Activated CD4-positive, alpha-beta T cell treated with anti-CD3 and anti-CD28 coated beads for 36 hours (primary cell): ENCODE data around the gene FHOD3. TPM values are rescaled to one million over a fixed set of nuclear protein-coding genes. Genes with fewer than 3 reads are reported as not detected.
A peak's percentile ranks its signal among the peaks of the same experiment; 100 is the strongest.

Experiments
- ATAC-seq: fragments of 200-7000 bp; cut with Tn5 transposase; one replicate; pipeline ENCODE4 v1.10.0; 2021; ENCODE audit warnings: mild to moderate bottlenecking, moderate library complexity
- CTCF ChIA-PET: fragments of 350-600 bp; sonication (Branson Sonifier 250); formaldehyde crosslinking; loops from one replicate; lab custom pipeline; 2021; ENCODE audit warnings: antibody characterized with exemption; lab: Charles Lee
- POLR2A ChIA-PET: fragments of 350-600 bp; sonication (Branson Sonifier 250); formaldehyde crosslinking; loops from one replicate; lab custom pipeline; 2021; ENCODE audit warnings: antibody characterized with exemption, inconsistent platforms; lab: Charles Lee
- DNase-seq: peaks from one replicate; pipeline ENCODE4 v3.0.0-alpha.2; 2020
- H3K27ac Mint-ChIP-seq: one replicate; pipeline ENCODE4 v1.8.0; 2021; ENCODE audit warnings: mixed read lengths
- H3K27me3 Mint-ChIP-seq: one replicate; pipeline ENCODE4 v1.8.0; 2021; ENCODE audit warnings: mixed read lengths
- H3K36me3 Mint-ChIP-seq: one replicate; pipeline ENCODE4 v1.8.0; 2021; ENCODE audit warnings: low read depth, mixed read lengths
- H3K4me1 Mint-ChIP-seq: one replicate; pipeline ENCODE4 v1.8.0; 2021; ENCODE audit warnings: mixed read lengths
- H3K4me3 Mint-ChIP-seq: one replicate; pipeline ENCODE4 v1.8.0; 2021; ENCODE audit warnings: mild to moderate bottlenecking, moderate library complexity, mixed read lengths
- H3K9me3 Mint-ChIP-seq: one replicate; pipeline ENCODE4 v1.8.0; 2021; ENCODE audit warnings: low read depth, mixed read lengths
- intact Hi-C, 2 experiments: fragments of 100-400 bp; cut with DNase I in 1 of 2; cut with micrococcal nuclease in 1 of 2; formaldehyde crosslinking; loops; one replicate each; pipeline versions ENCODE4 v1.14.2 to v1.15.1; 2022 to 2024; cut with DNase I, micrococcal nuclease
- total RNA-seq, 2 experiments: library from RNA; stranded (reverse); gene quantifications; one replicate each; pipeline ENCODE4 v1.2.3, GENCODE V29; 2021

FHOD3 gene
- total RNA-seq, 2 experiments from 2014 or later, result not detected

- Mint-ChIP-seq H3K36me3 (peaks cover 31% of the 10 kb centered on the region), H3K4me1 (no peaks in the 10 kb centered on the region), H3K9me3 (no peaks in the 10 kb centered on the region), H3K27ac (no peak overlapping the region), H3K27me3 (no peaks in the 10 kb centered on the region), H3K4me3 (no peak overlapping the region)
- ATAC-seq (no peak), DNase-seq (no peak)
- POLR2A ChIA-PET, result no interaction called here
- CTCF ChIA-PET, result no interaction called here
- intact Hi-C loops, result no loop called here
Observed at GRCh38 chr18:36819621-36820020, 522.1 kb downstream of the FHOD3 start.

- ChIA-PET POLR2A (no interaction called here), CTCF (no interaction called here)
- peaks cover 32% of the 10 kb centered on the region for H3K36me3 Mint-ChIP-seq
- no peaks in the 10 kb centered on the region for H3K27me3 Mint-ChIP-seq
- no peak for ATAC-seq
- H3K4me1 Mint-ChIP-seq, result no peaks in the 10 kb centered on the region
- no peak overlapping the region for H3K4me3 Mint-ChIP-seq
- intact Hi-C loops, result no loop called here
- H3K9me3 Mint-ChIP-seq, result no peaks in the 10 kb centered on the region
- no peak overlapping the region for H3K27ac Mint-ChIP-seq
- DNase-seq, result no peak
Observed at GRCh38 chr18:36821681-36822080, 524.2 kb downstream of the FHOD3 start.

GRCh38 chr18:36825526-36825925 is 528.0 kb downstream of the FHOD3 start:
- H3K4me3 Mint-ChIP-seq, result no peak overlapping the region
- no peaks in the 10 kb centered on the region for H3K27me3 Mint-ChIP-seq
- peaks cover 24% of the 10 kb centered on the region for H3K36me3 Mint-ChIP-seq
- ChIA-PET CTCF (no interaction called here), POLR2A (no interaction called here)
- no peak overlapping the region for H3K27ac Mint-ChIP-seq
- peaks cover 20% of the 10 kb centered on the region for H3K4me1 Mint-ChIP-seq
- DNase-seq, result no peak
- no peaks in the 10 kb centered on the region for H3K9me3 Mint-ChIP-seq
- no peak for ATAC-seq
- intact Hi-C loops, result loop anchor here in 1 of 2 experiments (5.0 kb wide), 1 partner anchor 1328 kb away; the partner anchor contains the start of gene INO80C

GRCh38 chr18:36826556-36826955 is 529.0 kb downstream of the FHOD3 start:
- Mint-ChIP-seq H3K4me1 (peaks cover 29% of the 10 kb centered on the region), H3K27ac (no peak overlapping the region), H3K9me3 (no peaks in the 10 kb centered on the region), H3K4me3 (no peak overlapping the region), H3K36me3 (peaks cover 19% of the 10 kb centered on the region), H3K27me3 (no peaks in the 10 kb centered on the region)
- POLR2A ChIA-PET, result interaction anchor here (0.6 kb wide), 1 partner anchor 15 kb away, joined by 3 read pairs; no protein-coding TSS in a partner anchor
- ATAC-seq (no peak), DNase-seq (no peak)
- intact Hi-C loops, result loop anchor here in 1 of 2 experiments (5.0 kb wide), 1 partner anchor 1329 kb away; the partner anchor contains the start of gene INO80C
- CTCF ChIA-PET, result interaction anchor here (1.2 kb wide), 1 partner anchor 12 kb away, joined by 3 read pairs; no protein-coding TSS in a partner anchor

- peaks cover 16% of the 10 kb centered on the region for H3K36me3 Mint-ChIP-seq
- peak; percentile 44 for DNase-seq
- no peak for ATAC-seq
- H3K27me3 Mint-ChIP-seq, result no peaks in the 10 kb centered on the region
- peaks cover 33% of the 10 kb centered on the region for H3K4me1 Mint-ChIP-seq
- ChIA-PET CTCF (interaction anchor here (0.7 to 0.9 kb wide), 2 partner anchors 25 to 68 kb away, joined by 4 read pairs; no protein-coding TSS in a partner anchor), POLR2A (interaction anchor here (0.6 kb wide), 1 partner anchor 700 kb away, joined by 4 read pairs; no protein-coding TSS in a partner anchor)
- intact Hi-C loops, result loop anchor here (1.0 to 5.0 kb wide), 3 partner anchors 699 to 1331 kb away; partner anchors contain the start of genes ELP2 (in 1 of the 2), INO80C (in 1 of the 2), RMP24 (in 1 of the 2) and SLC39A6 (in 1 of the 2)
- H3K27ac Mint-ChIP-seq, result peak overlapping the region; percentile 95
- H3K9me3 Mint-ChIP-seq, result no peaks in the 10 kb centered on the region
- peak overlapping the region; percentile 77 for H3K4me3 Mint-ChIP-seq
Observed at GRCh38 chr18:36828157-36828629, 530.7 kb downstream of the FHOD3 start.

DNA sequence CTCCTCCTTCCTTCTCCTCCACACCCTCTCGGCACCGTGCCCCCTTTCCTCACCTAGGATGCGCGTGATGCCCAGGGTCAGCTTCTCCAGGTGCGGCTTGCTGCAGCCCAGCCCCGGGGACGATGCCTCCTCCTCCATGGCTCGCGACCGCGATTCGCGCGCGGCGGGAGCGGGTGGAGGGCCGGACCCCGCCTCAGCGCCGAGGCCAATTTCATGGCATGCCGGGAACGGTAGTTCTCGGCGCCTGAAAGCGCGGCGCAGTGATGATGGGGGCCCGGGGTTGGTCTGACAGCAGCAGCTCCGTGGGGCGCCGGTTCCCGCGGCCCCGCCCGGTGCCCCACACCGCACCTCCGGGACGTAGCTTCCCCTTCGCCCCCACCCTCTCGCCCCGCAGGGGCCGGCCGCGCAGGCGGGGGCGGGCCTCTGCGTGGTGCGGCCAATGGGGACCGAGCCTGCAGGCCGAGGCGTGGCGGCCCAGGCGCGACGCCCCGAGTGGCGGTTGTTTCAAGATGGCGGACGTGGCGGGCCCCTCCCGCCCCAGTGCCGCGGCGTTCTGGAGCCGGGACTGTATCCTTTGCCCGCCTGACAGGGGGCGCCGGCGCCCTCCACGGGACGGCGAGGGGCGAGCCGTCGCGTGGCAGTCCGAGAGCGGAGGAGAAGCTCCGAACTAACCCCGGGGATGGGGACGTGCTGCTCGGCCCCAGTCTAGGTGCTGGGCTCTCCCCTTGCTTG is 531.3 kb downstream of the FHOD3 start, which contains the start of the genes KIAA1328 and TPGS2:
Gene KIAA1328 (plus strand): TSS at position 498 of the 732 bp plus-strand sequence. CDS start 12 bp downstream, at position 510.
Gene TPGS2 (minus strand): TSS at position 373 of the 732 bp plus-strand sequence. CDS start 235 bp downstream, at position 138.
- Mint-ChIP-seq H3K9me3 (no peaks in the 10 kb centered on the region), H3K27me3 (no peaks in the 10 kb centered on the region), H3K4me3 (peak within 1 kb of the TSS; percentile 77), H3K36me3 (peaks cover 16% of the 10 kb centered on the region), H3K27ac (peak within 1 kb of the TSS; percentile 95), H3K4me1 (peaks cover 35% of the 10 kb centered on the region)
- ATAC-seq (peak; percentile 92), DNase-seq (peak; percentile 92)
- CTCF ChIA-PET, result interaction anchor here (0.7 to 1.5 kb wide), 5 partner anchors 10 to 68 kb away, joined by 3 to 5 read pairs (median 4); no protein-coding TSS in a partner anchor
- POLR2A ChIA-PET, result interaction anchor here (0.6 kb wide), 1 partner anchor 1786 kb away, joined by 4 read pairs; no protein-coding TSS in a partner anchor
- intact Hi-C loops, result loop anchor here (1.0 to 5.0 kb wide), 4 partner anchors 699 to 1331 kb away; partner anchors contain the start of genes ELP2 (in 2 of the 2), SLC39A6 (in 2 of the 2), INO80C (in 1 of the 2) and RMP24 (in 1 of the 2)

Other genes starting within 250 kb of the FHOD3 start
- 10 to 100 TPM; 27.9 to 32.1 TPM for gene RPRD1A, start 230.2 kb upstream of the FHOD3 start, total RNA-seq
- 10 to 100 TPM; 23.9 to 28.6 TPM for gene SLC39A6, start 168.4 kb upstream of the FHOD3 start, total RNA-seq
- gene ELP2, start 167.8 kb upstream of the FHOD3 start, total RNA-seq, result 100 to 1,000 TPM in 1 of 2 experiments, 10 to 100 TPM in 1; 76.5 to 114 TPM
- gene MOCOS, start 110.2 kb upstream of the FHOD3 start, total RNA-seq, result under 1 TPM; 0.07 to 0.11 TPM